H9 (cell line): ENCODE data around the gene DDX4. TPM values are rescaled to one million over a fixed set of nuclear protein-coding genes. Genes with fewer than 3 reads are reported as not detected.

Experiments used
- DNase-seq: peaks from one replicate; pipeline ENCODE4 v3.0.0-alpha.2; 2017
- H2AFZ ChIP-seq: one replicate; pipeline ENCODE4 v1.6.1; 2013; ENCODE audit warnings: mild to moderate bottlenecking, low read length, control low read depth, moderate library complexity
- H2AK5ac ChIP-seq: 2 replicates; pipeline ENCODE4 v1.6.1; 2013; ENCODE audit warnings: low read length, control low read depth, mixed read lengths; ENCODE audit not compliant: insufficient read length
- H2BK120ac ChIP-seq: one replicate; pipeline ENCODE4 v1.6.1; 2013; ENCODE audit warnings: low read depth, mild to moderate bottlenecking, low read length, control low read depth, inconsistent platforms; ENCODE audit not compliant: poor library complexity, severe bottlenecking
- H2BK12ac ChIP-seq: 2 replicates; pipeline ENCODE4 v1.6.1; 2013; ENCODE audit warnings: low read length, control low read depth, mixed read lengths, low read depth; ENCODE audit not compliant: insufficient read length
- H2BK15ac ChIP-seq: 2 replicates; pipeline ENCODE4 v1.6.1; 2013; ENCODE audit warnings: low read depth, low read length, control low read depth
- H2BK20ac ChIP-seq: one replicate; pipeline ENCODE4 v1.6.1; 2013; ENCODE audit warnings: low read depth, mild to moderate bottlenecking, low read length, control low read depth, inconsistent platforms; ENCODE audit not compliant: poor library complexity, severe bottlenecking
- H2BK5ac ChIP-seq: 2 replicates; pipeline ENCODE4 v1.6.1; 2013; ENCODE audit warnings: low read length, control low read depth, mixed read lengths; ENCODE audit not compliant: insufficient read length
- H3K14ac ChIP-seq: 2 replicates; pipeline ENCODE4 v1.6.1; 2013; ENCODE audit warnings: low read length, control low read depth; ENCODE audit not compliant: insufficient read depth
- H3K18ac ChIP-seq: 2 replicates; pipeline ENCODE4 v1.6.1; 2013; ENCODE audit warnings: low read depth, mild to moderate bottlenecking, mixed read lengths, low read length, control low read depth; ENCODE audit not compliant: insufficient read length
- H3K23ac ChIP-seq: 2 replicates; pipeline ENCODE4 v1.6.1; 2013; ENCODE audit warnings: low read length, control low read depth, mixed read lengths, low read depth; ENCODE audit not compliant: insufficient read length
- H3K23me2 ChIP-seq: 2 replicates; pipeline ENCODE4 v1.6.1; 2013; ENCODE audit warnings: low read depth, mild to moderate bottlenecking, mixed read lengths, low read length, control low read depth; ENCODE audit not compliant: insufficient read length, poor library complexity, severe bottlenecking
- H3K27ac ChIP-seq: 2 replicates; pipeline ENCODE4 v1.5.1; 2013; ENCODE audit warnings: low read length, control low read depth, mixed read lengths, low read depth; ENCODE audit not compliant: insufficient read length
- H3K27me3 ChIP-seq: 2 replicates; pipeline ENCODE4 v1.6.1; 2013; ENCODE audit warnings: low read length, control low read depth, inconsistent platforms; ENCODE audit not compliant: insufficient read depth
- H3K4ac ChIP-seq: 2 replicates; pipeline ENCODE4 v1.6.1; 2013; ENCODE audit warnings: low read depth, mild to moderate bottlenecking, control low read depth, inconsistent platforms, low read length, moderate library complexity
- H3K4me1 ChIP-seq: 2 replicates; pipeline ENCODE4 v1.6.1; 2013; ENCODE audit warnings: low read length, control low read depth, inconsistent platforms; ENCODE audit not compliant: insufficient read depth
- H3K4me2 ChIP-seq: 2 replicates; pipeline ENCODE4 v1.6.1; 2013; ENCODE audit warnings: low read length, control low read depth, mixed read lengths; ENCODE audit not compliant: insufficient read length, insufficient read depth
- H3K56ac ChIP-seq: 2 replicates; pipeline ENCODE4 v1.6.1; 2013; ENCODE audit warnings: low read depth, mild to moderate bottlenecking, mixed read lengths, low read length, control low read depth; ENCODE audit not compliant: insufficient read length
- H3K79me1 ChIP-seq: 2 replicates; pipeline ENCODE4 v1.6.1; 2013; ENCODE audit warnings: low read depth, mild to moderate bottlenecking, moderate library complexity, low read length, control low read depth, inconsistent platforms; ENCODE audit not compliant: insufficient read depth, poor library complexity, severe bottlenecking
- H3K79me2 ChIP-seq: 2 replicates; pipeline ENCODE4 v1.6.1; 2013; ENCODE audit warnings: low read length, control low read depth, inconsistent platforms; ENCODE audit not compliant: insufficient read depth
- H3K9ac ChIP-seq: 2 replicates; pipeline ENCODE4 v1.6.1; 2013; ENCODE audit warnings: low read length, control low read depth, mixed read lengths; ENCODE audit not compliant: insufficient read length; ENCODE audit errors: extremely low read depth
- H3K9me3 ChIP-seq: one replicate; pipeline ENCODE4 v1.6.1; 2013; ENCODE audit warnings: low read depth, low read length, inconsistent platforms; ENCODE audit not compliant: control insufficient read depth
- H3T11ph ChIP-seq: one replicate; pipeline ENCODE4 v1.6.1; 2013; ENCODE audit warnings: mild to moderate bottlenecking, low read length, control low read depth, inconsistent platforms
- H4K20me1 ChIP-seq: one replicate; pipeline ENCODE4 v1.6.1; 2013; ENCODE audit not compliant: control insufficient read depth, insufficient read length, insufficient read depth
- H4K5ac ChIP-seq: 2 replicates; pipeline ENCODE4 v1.6.1; 2013; ENCODE audit warnings: low read depth, mild to moderate bottlenecking, mixed read lengths, low read length, control low read depth; ENCODE audit not compliant: insufficient read length
- H4K8ac ChIP-seq: replicated peaks from 2 replicates; pipeline ENCODE4 v1.6.1; 2013; ENCODE audit warnings: low read length, control low read depth, mixed read lengths, low read depth; ENCODE audit not compliant: insufficient read length
- H4K91ac ChIP-seq: 2 replicates; pipeline ENCODE4 v1.6.1; 2013; ENCODE audit warnings: low read depth, mild to moderate bottlenecking, moderate library complexity, mixed read lengths, low read length, control low read depth; ENCODE audit not compliant: insufficient read length
- H3K27ac Mint-ChIP-seq, 3 experiments: 2 replicates in 2 of 3; 3 replicates in 1 of 3; pipeline ENCODE4 v1.8.0; 2020 to 2021; ENCODE audit warnings: mixed read lengths in 3 of 3, mild to moderate bottlenecking in 1 of 3, moderate library complexity in 1 of 3
- H3K27me3 Mint-ChIP-seq: 2 replicates; pipeline ENCODE4 v1.8.0; 2021; ENCODE audit warnings: low read depth, mild to moderate bottlenecking, moderate library complexity, mixed read lengths
- H3K36me3 Mint-ChIP-seq, 3 experiments: 2 replicates in 2 of 3; 3 replicates in 1 of 3; pipeline ENCODE4 v1.8.0; 2020 to 2021; ENCODE audit warnings: low read depth in 3 of 3, mixed read lengths in 3 of 3; ENCODE audit not compliant: insufficient read depth in 1 of 3
- H3K4me1 Mint-ChIP-seq, 2 experiments: 2 replicates each; pipeline ENCODE4 v1.8.0; 2020; ENCODE audit warnings: mixed read lengths in 2 of 2
- H3K4me3 Mint-ChIP-seq, 2 experiments: 2 replicates in 1 of 2; 3 replicates in 1 of 2; pipeline ENCODE4 v1.8.0; 2020 to 2021; ENCODE audit warnings: mild to moderate bottlenecking in 2 of 2, mixed read lengths in 2 of 2, moderate library complexity in 1 of 2
- H3K9me3 Mint-ChIP-seq, 2 experiments: 2 replicates in 1 of 2; 3 replicates in 1 of 2; pipeline ENCODE4 v1.8.0; 2020; ENCODE audit warnings: mild to moderate bottlenecking in 2 of 2, mixed read lengths in 2 of 2, moderate library complexity in 1 of 2
- WGBS: extraction: QIAGEN DNeasy Blood & Tissue Kit; methylation state at CpG from one replicate; pipeline ENCODE4 v1.1.7; 2013; ENCODE audit warnings: missing lambda C conversion rate, low lambda C conversion rate, mixed read lengths; ENCODE audit not compliant: insufficient read length; ENCODE audit errors: extremely low coverage; 5-methylcytosine and 5-hydroxymethylcytosine counted together
- total RNA-seq: library from RNA; stranded (reverse); gene quantifications from 2 replicates; pipeline ENCODE4 v1.2.1, GENCODE V29; 2021
- TF ChIP-seq, protein P1 (sequence below): fragments of 200-600 bp; sonication (generic); conservative IDR thresholded peaks from 3 replicates; pipeline ENCODE4 v1.8.0; 2021; ENCODE audit warnings: antibody characterized with exemption, mild to moderate bottlenecking

The DDX4 gene
- total RNA-seq, 1 experiment from 2014 or later, result not detected

DNA sequence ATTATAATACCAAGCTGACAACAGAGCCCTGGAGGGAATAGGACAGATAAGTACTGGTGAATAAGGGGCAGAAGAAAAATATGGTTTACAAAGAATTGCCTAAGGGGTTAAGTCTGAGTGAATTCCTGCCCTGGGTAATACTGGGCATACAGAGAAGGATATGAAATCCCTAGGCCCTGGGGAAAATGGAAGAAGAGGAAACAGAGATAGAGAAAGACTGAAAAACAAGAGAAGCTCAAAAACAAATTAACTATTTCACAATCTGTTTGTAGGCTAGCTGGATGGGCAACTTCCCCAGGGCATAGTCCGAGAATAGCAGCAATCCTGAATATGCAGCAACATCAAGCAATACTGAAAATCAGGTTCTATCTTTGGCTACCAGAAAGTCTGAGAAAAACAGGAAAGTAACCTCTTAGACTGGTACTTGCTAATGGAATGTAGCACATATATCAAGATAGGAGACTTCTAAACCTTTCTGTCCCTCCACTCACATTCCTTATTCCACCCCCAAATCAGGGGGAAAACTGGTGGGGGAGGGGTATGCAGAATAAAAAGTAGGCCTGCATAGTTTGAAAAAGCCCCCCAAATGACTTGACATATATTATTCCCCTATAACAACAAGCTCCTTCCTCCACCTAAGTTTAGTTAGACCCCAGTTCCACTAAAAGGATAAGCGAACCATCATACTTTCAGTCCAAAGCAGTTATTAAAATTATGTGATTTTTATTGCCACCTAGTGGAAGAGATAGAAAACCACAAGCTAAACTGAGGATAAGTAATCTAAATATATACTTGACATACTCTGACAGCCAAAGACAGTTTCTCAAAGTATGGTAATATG lies 46.4 kb upstream of the DDX4 start:
- H2BK5ac ChIP-seq, result no peak overlapping the region
- no peak overlapping the region for H3K4ac ChIP-seq
- no peaks in the 10 kb centered on the region for H3K27me3 ChIP-seq
- peaks cover 10 to 19% (median 13%) of the 10 kb centered on the region in 3 experiments for H3K36me3 Mint-ChIP-seq
- H2BK15ac ChIP-seq, result no peak overlapping the region
- peaks cover 3 to 6% of the 10 kb centered on the region in 2 experiments for H3K9me3 Mint-ChIP-seq
- no peak overlapping the region for H2AFZ ChIP-seq
- no peak overlapping the region for H3K4me2 ChIP-seq
- H3K23me2 ChIP-seq, result no peaks in the 10 kb centered on the region
- H4K20me1 ChIP-seq, result no peaks in the 10 kb centered on the region
- no peaks in the 10 kb centered on the region for H3K27me3 Mint-ChIP-seq
- no peak overlapping the region for H4K8ac ChIP-seq
- H3K4me1 ChIP-seq, result peaks cover 5% of the 10 kb centered on the region; the same call in 1 of the 2 replicates
- no peaks in the 10 kb centered on the region for H3K79me1 ChIP-seq
- H3K4me3 Mint-ChIP-seq, result no peak overlapping the region
- no CpG with 5 or more reads among the region's 2 CpGs for WGBS
- H2BK20ac ChIP-seq, result no peak overlapping the region
- H3K9me3 ChIP-seq, result no peaks in the 10 kb centered on the region
- H3K23ac ChIP-seq, result no peak overlapping the region
- H3T11ph ChIP-seq, result no peak overlapping the region
- H3K27ac Mint-ChIP-seq, result peak overlapping the region in 2 of 3 experiments; percentile 85 to 94; a peak in 5 of 7 replicates
- H2BK12ac ChIP-seq, result no peak overlapping the region
- H2BK120ac ChIP-seq, result no peak overlapping the region
- no peaks in the 10 kb centered on the region for H3K79me2 ChIP-seq
- TF ChIP-seq, protein P1, sequence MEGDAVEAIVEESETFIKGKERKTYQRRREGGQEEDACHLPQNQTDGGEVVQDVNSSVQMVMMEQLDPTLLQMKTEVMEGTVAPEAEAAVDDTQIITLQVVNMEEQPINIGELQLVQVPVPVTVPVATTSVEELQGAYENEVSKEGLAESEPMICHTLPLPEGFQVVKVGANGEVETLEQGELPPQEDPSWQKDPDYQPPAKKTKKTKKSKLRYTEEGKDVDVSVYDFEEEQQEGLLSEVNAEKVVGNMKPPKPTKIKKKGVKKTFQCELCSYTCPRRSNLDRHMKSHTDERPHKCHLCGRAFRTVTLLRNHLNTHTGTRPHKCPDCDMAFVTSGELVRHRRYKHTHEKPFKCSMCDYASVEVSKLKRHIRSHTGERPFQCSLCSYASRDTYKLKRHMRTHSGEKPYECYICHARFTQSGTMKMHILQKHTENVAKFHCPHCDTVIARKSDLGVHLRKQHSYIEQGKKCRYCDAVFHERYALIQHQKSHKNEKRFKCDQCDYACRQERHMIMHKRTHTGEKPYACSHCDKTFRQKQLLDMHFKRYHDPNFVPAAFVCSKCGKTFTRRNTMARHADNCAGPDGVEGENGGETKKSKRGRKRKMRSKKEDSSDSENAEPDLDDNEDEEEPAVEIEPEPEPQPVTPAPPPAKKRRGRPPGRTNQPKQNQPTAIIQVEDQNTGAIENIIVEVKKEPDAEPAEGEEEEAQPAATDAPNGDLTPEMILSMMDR, result peak; percentile 80
- no peak overlapping the region for H3K14ac ChIP-seq
- H3K4me1 Mint-ChIP-seq, result peaks cover 22 to 25% of the 10 kb centered on the region in 2 experiments
- H3K18ac ChIP-seq, result no peak overlapping the region
- no peak overlapping the region for H3K27ac ChIP-seq
- H3K9ac ChIP-seq, result no peak overlapping the region
- H4K5ac ChIP-seq, result no peak overlapping the region
- H3K56ac ChIP-seq, result no peak overlapping the region
- no peak for DNase-seq
- no peak overlapping the region for H4K91ac ChIP-seq
- no peak overlapping the region for H2AK5ac ChIP-seq
